Measurements from ENCODE around the gene TP73. TPM values are rescaled to one million over a fixed set of nuclear protein-coding genes. Genes with fewer than 3 reads are reported as not detected.

TP73 gene
- total RNA-seq, 1 experiment from 2014 or later: 2.6 TPM

DNA sequence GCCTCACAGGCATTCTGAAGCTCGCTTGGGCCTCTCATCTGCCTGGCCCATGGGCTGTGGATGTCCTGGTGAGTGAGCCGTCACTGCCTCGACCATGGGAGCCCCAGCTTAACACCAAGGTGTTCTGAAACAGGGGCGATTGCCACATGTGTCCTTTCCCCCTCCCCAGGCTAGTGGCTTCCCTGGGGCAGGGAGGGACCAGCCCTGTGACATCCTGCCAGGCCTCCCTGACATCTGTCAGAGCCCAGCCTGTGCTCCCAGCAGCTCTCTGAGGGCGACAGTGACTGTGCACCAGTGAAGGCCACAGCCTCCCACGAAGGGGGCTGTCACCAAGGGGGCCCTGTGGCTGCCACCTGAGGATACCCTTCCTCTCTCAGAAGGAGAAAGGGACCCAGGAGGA lies 64.0 kb downstream of the TP73 start:
- no TSS peak for BruUV-seq (replicated peaks)
- H3K27me3 ChIP-seq (ENCODE audit: low read length): peaks cover 63% of the 10 kb centered on the region
- ChIA-PET CTCF (no interaction called here), POLR2A (ENCODE audit: unreplicated experiment) (no interaction called here)
- no peaks in the 10 kb centered on the region for H3F3A ChIP-seq (ENCODE audit: low read length, unreplicated experiment)
- no peaks in the 10 kb centered on the region for H3K9me3 ChIP-seq (ENCODE audit: low read length)
- no peak overlapping the region for H3K9ac ChIP-seq (ENCODE audit: low read length)
- no peak overlapping the region for H2AFZ ChIP-seq (ENCODE audit: low read length)
- H3K4me3 ChIP-seq (ENCODE audit: low read length): no peak overlapping the region
- H3K9me2 ChIP-seq (replicated peaks; ENCODE audit: low read length): no peaks in the 10 kb centered on the region
- TF ChIP-seq, protein P1, sequence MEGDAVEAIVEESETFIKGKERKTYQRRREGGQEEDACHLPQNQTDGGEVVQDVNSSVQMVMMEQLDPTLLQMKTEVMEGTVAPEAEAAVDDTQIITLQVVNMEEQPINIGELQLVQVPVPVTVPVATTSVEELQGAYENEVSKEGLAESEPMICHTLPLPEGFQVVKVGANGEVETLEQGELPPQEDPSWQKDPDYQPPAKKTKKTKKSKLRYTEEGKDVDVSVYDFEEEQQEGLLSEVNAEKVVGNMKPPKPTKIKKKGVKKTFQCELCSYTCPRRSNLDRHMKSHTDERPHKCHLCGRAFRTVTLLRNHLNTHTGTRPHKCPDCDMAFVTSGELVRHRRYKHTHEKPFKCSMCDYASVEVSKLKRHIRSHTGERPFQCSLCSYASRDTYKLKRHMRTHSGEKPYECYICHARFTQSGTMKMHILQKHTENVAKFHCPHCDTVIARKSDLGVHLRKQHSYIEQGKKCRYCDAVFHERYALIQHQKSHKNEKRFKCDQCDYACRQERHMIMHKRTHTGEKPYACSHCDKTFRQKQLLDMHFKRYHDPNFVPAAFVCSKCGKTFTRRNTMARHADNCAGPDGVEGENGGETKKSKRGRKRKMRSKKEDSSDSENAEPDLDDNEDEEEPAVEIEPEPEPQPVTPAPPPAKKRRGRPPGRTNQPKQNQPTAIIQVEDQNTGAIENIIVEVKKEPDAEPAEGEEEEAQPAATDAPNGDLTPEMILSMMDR (conservative IDR thresholded peaks at IDR 0.05; ENCODE audit: low read depth, low read length): no peak
- no peak for TF ChIP-seq EZH2phosphoT487 (IDR thresholded peaks at IDR 0.05; ENCODE audit: borderline replicate concordance, low read length)
- TF ChIP-seq EZH2 (IDR thresholded peaks at IDR 0.05; ENCODE audit: low read length, unreplicated experiment): no peak
- no peaks in the 10 kb centered on the region for H3K36me3 ChIP-seq (ENCODE audit: low read depth, low read length)
- intact Hi-C loops (cut with micrococcal nuclease): no loop called here
- H4K20me1 ChIP-seq (ENCODE audit: low read length): no peaks in the 10 kb centered on the region
- ATAC-seq (no peak), DNase-seq (no peak)
- no peak overlapping the region for H3K4me2 ChIP-seq (ENCODE audit: low read length)
- H3K79me2 ChIP-seq (ENCODE audit: low read length): no peaks in the 10 kb centered on the region
- H3K27ac ChIP-seq (ENCODE audit: low read length): no peak overlapping the region
- H3K4me1 ChIP-seq (ENCODE audit: insufficient read depth, low read length): no peaks in the 10 kb centered on the region

DNA sequence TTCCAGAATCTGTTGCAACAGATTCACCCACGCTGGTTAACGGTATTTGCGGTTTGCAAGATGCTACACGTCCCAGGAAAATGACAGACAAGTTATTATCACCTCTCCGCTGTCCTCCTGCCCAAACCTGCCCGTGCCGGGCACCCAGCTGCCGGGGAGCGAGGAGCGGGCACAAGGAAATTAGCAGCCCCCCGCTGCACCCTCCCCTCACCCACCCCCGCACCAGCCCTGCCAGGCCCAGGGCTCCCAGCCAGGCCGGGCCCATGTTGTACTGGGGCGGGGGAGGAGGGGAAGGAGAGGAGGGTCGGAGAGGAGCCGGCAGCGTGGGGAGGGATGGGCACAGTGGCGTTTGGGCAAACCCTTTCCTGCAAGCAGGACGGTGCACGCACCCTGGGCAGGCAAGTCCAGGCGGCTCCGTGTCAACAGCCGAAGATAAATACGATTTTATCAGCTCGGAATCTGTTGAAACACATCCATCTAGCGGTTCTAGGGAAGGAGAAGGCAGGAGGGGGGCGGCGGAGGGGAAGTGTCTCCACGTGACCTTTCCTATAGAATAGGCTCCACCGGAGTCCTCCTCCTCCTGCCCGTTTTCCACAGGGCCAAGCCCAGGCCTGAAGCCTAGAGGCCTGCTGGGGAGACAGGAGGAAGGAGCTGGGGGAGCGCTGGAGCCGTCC lies 64.9 kb downstream of the TP73 start:
- TF ChIP-seq EZH2 (IDR thresholded peaks at IDR 0.05; ENCODE audit: low read length, unreplicated experiment): no peak
- TF ChIP-seq, protein P1 (conservative IDR thresholded peaks at IDR 0.05; ENCODE audit: low read depth, low read length): no peak
- TF ChIP-seq EZH2phosphoT487 (IDR thresholded peaks at IDR 0.05; ENCODE audit: borderline replicate concordance, low read length): no peak
- BruUV-seq (replicated peaks): no TSS peak
- ChIA-PET CTCF (no interaction called here), POLR2A (ENCODE audit: unreplicated experiment) (interaction anchor here (0.5 kb wide), 1 partner anchor 8 kb away, joined by 5 read pairs; no protein-coding TSS in a partner anchor)
- no peaks in the 10 kb centered on the region for H3K4me1 ChIP-seq (ENCODE audit: insufficient read depth, low read length)
- no peak overlapping the region for H2AFZ ChIP-seq (ENCODE audit: low read length)
- H3K27me3 ChIP-seq (ENCODE audit: low read length): peaks cover 55% of the 10 kb centered on the region
- H3K79me2 ChIP-seq (ENCODE audit: low read length): no peaks in the 10 kb centered on the region
- no peak for DNase-seq
- H3K27ac ChIP-seq (ENCODE audit: low read length): no peak overlapping the region
- no peak for ATAC-seq
- H3K9ac ChIP-seq (ENCODE audit: low read length): no peak overlapping the region
- no peaks in the 10 kb centered on the region for H3K9me3 ChIP-seq (ENCODE audit: low read length)
- H3K4me2 ChIP-seq (ENCODE audit: low read length): no peak overlapping the region
- H3K9me2 ChIP-seq (replicated peaks; ENCODE audit: low read length): no peaks in the 10 kb centered on the region
- no peaks in the 10 kb centered on the region for H4K20me1 ChIP-seq (ENCODE audit: low read length)
- no peak overlapping the region for H3K4me3 ChIP-seq (ENCODE audit: low read length)
- H3F3A ChIP-seq (ENCODE audit: low read length, unreplicated experiment): no peaks in the 10 kb centered on the region
- intact Hi-C loops (cut with micrococcal nuclease): no loop called here
- no peaks in the 10 kb centered on the region for H3K36me3 ChIP-seq (ENCODE audit: low read depth, low read length)

Data from PC-3 (cell line).